HTR-8/SVneo (cell line): ENCODE measurements around the gene SLC45A3.
A peak's percentile ranks its signal among the peaks of the same experiment; 100 is the strongest.
"Not testable (repeated sequence)": the region's sequence is repeated elsewhere in the genome, so short reads cannot be mapped to it uniquely, and the experiment has no call there.

Experiments used
- DNase-seq: peaks from one replicate; pipeline ENCODE4 v3.0.0; 2011; ENCODE audit warnings: low spot score, mixed read lengths; ENCODE audit not compliant: insufficient read length
- FAIRE-seq: peaks from 2 replicates; lab custom pipeline; 2011; peaks lifted over from hg19 to GRCh38; lab: Jason Lieb, UNC

The SLC45A3 gene

GRCh38 chr1:205650241-205650640, 30.1 kb downstream of the SLC45A3 start:
- DNase-seq, result no peak
- FAIRE-seq, result no peak

DNA sequence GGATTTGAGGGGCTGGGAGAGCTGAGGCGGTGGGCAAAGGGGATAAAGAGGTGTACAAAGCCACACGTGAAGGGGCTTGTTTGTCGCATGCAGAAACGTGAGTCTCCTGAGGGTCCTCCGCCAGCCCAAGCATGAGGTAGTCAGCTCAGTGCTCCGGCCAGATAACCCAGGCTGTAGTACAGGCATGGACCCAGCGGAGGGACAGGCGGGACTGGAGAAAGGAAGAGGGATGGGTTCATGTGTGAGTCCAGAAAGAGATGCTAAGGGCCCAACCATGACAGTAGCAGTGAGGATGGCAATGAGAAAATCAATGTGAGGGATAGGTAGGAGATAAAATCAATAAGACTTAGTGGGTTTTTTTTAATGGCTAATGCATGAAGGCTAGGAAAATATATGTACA, 34.8 kb downstream of the SLC45A3 start:
- FAIRE-seq (no peak), DNase-seq (no peak)

GRCh38 chr1:205642679-205643307, 37.5 kb downstream of the SLC45A3 start:
- FAIRE-seq (no peak), DNase-seq (no peak)

GRCh38 chr1:205639567-205639966, 40.7 kb downstream of the SLC45A3 start:
- DNase-seq, result no peak
- FAIRE-seq, result no peak

DNA sequence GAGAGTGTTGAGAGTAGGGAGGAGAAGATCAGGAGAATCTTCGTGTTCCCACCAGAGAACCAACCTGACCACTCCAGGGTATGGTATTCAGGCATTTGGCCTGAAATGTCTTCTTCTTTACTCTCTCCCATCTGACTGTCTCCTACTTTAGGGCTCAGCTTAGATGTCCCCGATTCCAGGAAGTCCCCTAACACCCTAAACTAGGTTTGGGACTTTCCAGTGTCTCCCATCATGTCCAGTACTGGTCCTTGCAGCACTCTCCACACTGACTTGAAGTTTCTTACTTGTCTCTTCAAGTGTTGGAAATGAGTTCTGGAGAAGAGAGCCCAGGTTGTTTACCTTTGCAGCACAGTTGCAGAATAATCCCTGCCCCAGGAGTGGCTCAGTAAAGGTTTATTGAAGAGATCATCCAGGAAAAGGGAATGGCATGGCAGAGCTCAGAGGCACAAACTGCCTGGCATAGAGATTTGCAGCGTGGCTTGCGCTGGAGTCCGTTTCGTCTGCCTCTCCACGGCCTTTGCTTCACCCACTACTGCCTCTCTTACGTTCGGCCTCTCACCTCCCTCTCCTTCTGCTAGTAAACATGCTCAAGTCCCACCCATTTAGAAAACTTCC, 42.3 kb downstream of the SLC45A3 start:
- FAIRE-seq, result no peak
- DNase-seq, result no peak

DNA sequence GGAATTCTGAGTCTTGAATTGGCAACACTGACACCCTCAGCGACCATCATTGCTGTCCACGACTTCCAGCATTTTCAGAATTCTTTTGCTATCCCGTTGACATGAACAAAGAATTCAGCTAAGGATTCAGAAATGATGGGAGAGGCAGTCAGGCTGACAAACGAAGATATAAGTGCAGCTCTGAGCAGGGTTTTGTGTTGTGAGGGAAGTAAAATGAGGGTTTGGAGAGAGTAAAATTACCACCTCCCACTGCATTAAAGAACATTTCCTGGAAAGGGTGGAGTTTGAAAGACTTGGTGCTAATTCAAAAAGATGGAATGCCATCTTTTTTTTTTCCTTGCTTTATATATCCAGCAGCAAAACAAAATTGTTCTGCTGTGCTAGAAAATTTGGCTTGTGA, 43.6 kb downstream of the SLC45A3 start:
- DNase-seq (no peak), FAIRE-seq (no peak)

DNA sequence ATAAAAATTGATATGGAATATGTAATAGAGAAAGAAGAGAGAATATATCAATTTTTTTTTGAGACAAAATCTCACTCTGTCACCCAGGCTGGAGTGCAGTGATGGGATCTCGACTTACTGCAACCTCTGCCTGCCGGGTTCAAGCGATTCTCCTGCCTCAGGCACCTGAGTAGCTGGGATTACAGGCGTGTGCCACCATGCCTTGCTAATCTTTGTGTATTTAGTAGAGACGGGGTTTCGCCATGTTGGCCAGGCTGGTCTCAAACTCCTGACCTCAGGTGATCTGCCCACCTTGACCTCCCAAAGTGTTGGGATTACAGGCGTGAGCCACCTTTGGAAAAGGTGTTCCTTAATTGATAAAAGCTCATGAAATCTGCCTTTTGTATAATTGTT, 44.2 kb downstream of the SLC45A3 start:
- DNase-seq, FAIRE-seq: not testable (repeated sequence)

- DNase-seq (no peak), FAIRE-seq (no peak)
Observed at GRCh38 chr1:205633421-205633976, 46.8 kb downstream of the SLC45A3 start.

DNA sequence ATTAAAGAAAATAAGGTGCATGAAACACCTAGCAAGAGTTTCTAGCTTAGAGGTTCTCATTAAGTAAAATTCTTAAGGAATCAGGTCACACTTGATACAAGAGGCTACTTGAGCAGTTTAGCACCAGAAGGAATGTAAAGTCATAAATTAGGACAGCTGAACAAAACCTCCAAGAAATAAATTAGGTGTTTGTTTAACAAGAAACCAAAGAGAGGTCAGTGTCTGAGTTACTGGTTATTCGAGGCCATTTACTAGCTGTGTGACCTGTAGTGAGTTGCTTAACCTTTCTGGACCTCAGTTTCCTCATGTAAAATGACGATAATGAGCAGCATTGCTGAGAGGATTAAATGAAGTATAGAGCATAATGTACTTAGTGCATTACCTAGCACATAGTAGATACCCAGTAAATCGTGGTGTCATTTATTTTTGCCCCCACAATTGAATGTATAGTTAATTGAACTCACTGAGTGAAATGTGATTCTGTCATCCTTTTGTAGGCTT, 47.6 kb downstream of the SLC45A3 start:
- FAIRE-seq, result no peak

DNA sequence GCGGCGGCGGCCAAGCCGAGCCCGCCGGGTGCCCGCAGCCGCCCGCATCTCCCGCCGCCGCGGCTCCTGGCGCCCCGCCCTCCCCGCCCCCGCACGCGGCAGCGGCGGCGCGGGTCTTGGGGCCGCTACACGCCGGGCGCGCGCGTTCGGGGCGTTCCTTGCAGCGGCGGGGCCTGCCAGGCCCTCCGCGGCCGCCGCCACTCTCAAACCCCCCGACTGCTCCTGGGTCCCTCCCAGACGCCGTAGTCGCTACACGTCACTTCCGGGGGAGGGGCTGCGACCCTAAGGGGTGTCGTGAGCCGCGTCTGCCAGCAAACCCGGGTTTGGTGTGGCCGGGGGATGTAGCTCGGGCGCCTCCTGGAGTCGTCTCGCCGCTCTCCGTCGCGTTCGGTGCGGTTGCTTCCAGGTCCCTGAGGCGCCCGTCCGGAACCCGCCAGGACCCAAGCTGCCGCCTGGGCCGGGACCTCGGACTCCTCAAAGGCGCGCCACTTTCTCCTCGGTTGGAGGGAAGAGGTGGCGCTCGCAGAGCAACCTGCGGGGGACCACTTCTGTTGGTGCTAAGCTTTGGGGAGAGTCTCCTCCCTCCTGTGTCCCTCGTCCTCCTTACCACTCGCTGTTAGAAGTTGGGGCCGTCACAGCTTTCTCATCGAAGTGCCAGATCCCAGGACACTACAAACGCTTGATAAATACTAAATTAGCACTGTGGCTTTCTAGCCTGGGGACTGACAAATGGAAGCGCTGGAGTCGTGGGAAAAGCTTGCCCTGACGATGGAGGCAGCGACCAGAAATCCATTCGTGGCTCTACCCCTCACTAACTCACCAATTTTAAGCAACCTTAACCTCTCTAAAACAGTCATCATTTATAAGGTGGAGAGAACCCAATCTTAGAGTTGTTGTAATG, 48.3 kb downstream of the SLC45A3 start, which contains the start of gene ELK4:
TSS of gene ELK4 (minus strand) at position 244 of the 901 bp plus-strand sequence. CDS start 8,129 bp downstream, outside the sequence.
- FAIRE-seq, result peak; percentile 69
- peak; percentile 98 for DNase-seq

More for the DNA sequence above, 47.6 kb downstream of the SLC45A3 start:
- no peak for DNase-seq

- DNase-seq (peak; percentile 67), FAIRE-seq (no peak)
Observed at GRCh38 chr1:205631010-205631767, 49.1 kb downstream of the SLC45A3 start.

GRCh38 chr1:205630651-205631009, 49.7 kb downstream of the SLC45A3 start:
- no peak for DNase-seq
- FAIRE-seq, result no peak

- DNase-seq, result no peak
- no peak for FAIRE-seq
Observed at GRCh38 chr1:205630241-205630640, 50.1 kb downstream of the SLC45A3 start.

DNA sequence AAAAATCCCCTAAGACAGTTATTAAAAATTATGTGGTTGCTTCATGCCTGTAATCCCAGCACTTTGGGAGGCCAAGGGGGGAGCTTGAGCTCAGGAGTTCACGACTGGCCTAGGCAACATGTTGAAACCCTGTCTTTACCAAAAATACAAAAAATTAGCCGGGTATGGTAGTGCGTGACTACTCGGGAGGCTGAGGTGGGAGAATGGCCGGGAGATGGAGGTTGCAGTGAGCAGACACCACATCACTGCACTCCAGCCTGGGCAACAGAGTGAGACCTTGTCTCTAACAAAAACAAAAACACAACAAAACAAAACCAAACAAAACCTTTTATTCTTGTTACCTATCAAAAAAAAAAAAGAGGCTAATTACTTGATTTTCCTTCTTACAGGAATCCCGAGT, 50.6 kb downstream of the SLC45A3 start:
- DNase-seq (no peak), FAIRE-seq (no peak)

- DNase-seq (no peak), FAIRE-seq (no peak)
Observed at GRCh38 chr1:205627956-205628355, 52.4 kb downstream of the SLC45A3 start.

DNA sequence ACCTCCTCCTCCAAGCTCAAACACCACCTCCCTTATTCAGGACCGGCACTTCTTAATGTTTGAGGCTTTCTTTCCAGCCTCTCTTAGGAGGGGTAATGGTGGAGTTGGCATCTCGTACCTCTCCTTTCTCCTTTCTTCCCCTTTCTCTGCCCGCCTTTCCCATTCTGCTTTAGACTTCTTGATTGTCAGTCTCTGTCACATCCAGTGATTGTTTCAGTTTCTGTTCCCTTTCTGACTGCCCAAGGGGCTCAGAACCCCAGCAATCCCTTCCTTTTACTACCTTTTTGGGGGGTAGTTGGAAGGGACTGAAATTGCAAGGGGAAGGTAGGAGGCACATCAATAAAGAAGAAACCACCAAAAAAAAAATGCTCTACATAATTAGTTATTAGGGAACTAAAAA, 54.1 kb downstream of the SLC45A3 start:
- no peak for DNase-seq
- FAIRE-seq, result no peak

GRCh38 chr1:205623646-205624045, 56.7 kb downstream of the SLC45A3 start:
- no peak for FAIRE-seq
- no peak for DNase-seq

DNA sequence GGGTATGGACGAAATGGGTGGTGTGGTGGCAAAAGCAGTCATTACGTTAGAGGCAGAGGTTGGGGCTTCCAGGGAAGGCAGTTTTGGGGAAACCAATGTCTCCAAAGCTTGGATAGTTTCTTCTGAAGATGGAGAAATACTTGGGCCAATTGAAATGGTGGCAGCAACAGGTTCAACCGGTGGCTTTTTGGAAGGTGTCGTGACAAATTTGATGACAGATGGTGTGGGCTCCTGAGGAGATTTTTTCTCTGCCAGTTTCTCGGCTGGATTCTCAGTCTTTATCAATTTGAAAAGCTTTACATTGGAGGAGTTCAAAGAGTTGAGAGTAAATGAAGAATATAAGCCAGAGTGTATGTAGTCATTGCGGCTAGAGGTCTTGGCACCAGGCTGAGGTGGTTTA, 60.0 kb downstream of the SLC45A3 start:
- FAIRE-seq (no peak), DNase-seq (no peak)

DNA sequence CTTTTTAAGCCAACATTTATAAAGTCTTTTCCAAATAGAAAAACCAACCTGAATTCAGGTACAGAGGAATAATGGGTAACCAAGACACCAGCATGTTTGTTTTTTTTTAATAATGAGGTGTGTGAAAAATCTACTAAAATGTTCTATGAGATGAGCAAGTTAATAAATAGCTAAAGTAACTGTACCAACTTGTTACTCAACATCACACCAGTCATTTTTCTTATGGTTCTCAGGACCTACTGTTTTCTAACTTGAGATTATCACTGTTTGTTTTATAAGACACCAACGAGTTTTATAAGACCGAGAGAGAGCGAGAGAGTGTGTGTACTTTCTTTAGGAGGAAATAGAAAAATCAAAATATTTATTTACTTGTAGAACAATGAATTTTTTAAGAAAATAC, 60.9 kb downstream of the SLC45A3 start:
- FAIRE-seq (no peak), DNase-seq (no peak)
